ENCODE measurements around the gene PLA2G6.

The PLA2G6 gene, protein sequence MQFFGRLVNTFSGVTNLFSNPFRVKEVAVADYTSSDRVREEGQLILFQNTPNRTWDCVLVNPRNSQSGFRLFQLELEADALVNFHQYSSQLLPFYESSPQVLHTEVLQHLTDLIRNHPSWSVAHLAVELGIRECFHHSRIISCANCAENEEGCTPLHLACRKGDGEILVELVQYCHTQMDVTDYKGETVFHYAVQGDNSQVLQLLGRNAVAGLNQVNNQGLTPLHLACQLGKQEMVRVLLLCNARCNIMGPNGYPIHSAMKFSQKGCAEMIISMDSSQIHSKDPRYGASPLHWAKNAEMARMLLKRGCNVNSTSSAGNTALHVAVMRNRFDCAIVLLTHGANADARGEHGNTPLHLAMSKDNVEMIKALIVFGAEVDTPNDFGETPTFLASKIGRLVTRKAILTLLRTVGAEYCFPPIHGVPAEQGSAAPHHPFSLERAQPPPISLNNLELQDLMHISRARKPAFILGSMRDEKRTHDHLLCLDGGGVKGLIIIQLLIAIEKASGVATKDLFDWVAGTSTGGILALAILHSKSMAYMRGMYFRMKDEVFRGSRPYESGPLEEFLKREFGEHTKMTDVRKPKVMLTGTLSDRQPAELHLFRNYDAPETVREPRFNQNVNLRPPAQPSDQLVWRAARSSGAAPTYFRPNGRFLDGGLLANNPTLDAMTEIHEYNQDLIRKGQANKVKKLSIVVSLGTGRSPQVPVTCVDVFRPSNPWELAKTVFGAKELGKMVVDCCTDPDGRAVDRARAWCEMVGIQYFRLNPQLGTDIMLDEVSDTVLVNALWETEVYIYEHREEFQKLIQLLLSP

DNA sequence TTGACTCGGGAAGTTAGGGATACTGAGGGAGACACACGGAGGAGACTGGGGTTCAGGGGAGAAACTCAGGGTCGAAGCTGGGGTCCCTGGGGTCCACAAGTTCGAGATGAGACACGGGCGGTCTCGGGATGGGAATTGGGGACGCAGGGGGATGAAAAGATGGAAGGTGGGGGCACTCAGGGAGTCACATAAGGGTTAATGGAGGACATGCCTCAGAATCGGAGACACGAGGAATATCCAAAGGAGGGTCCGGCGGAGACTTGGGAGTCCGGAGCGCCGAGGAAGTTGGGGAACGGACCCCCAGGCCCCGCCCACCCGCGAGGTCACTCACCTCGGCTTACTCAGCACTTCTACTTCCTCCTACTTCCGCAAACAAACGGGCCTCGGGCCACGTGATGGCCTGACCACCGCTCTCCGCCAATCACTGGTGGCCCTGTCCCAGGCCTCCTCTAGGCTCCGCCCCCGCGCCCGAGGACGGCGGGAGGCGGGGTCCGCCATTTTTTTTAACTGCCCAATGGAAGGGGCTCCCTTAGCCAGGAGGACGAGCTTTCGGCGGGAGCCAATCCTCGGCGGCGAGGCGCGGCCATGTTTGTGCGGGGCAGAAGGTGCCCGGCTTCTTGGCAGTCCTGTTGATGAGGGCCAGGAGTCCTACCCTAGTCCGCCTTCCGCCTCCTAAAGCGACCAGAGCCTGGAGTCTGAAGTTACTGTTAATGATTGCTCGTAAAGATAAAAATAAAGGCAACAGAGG is at the start of gene PLA2G6:
Gene PLA2G6 (minus strand): TSS at position 378 of the 748 bp plus-strand sequence. CDS start 12,404 bp downstream, outside the sequence.
- TF ChIP-seq CTCF (IDR thresholded peaks at IDR 0.05; ENCODE audit: borderline replicate concordance, control extremely low read depth, extremely low read depth, insufficient read depth, missing control alignments) = no peak
- peak; percentile 98 for DNase-seq (ENCODE audit: low spot score)
- in situ Hi-C loops (cut with MboI; ENCODE audit: low sequenced_read_pairs, unreplicated experiment) = no loop called here

DNA sequence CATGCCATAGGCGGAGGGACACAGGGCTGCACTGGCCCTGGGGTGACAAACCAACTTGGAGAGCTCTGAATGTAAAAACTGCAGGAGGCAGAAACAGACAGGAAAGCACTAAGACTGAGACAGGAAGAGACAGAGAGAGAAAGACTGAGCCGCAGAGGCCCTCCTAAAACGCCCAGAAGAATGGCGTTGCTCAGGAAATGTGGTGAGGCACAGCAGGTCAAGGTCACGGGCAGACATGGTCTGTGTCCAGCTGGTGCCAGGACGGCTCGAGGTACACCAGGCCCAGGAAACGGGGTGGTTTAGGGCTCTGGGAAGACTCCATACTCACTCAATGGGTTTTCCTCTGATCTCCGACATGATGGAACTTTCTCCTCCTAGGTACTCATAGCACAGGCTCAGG is 49.3 kb upstream of the PLA2G6 start:
- no peak for DNase-seq (ENCODE audit: low spot score)
- in situ Hi-C loops (cut with MboI; ENCODE audit: low sequenced_read_pairs, unreplicated experiment) = no loop called here
- TF ChIP-seq CTCF (IDR thresholded peaks at IDR 0.05; ENCODE audit: borderline replicate concordance, control extremely low read depth, extremely low read depth, insufficient read depth, missing control alignments) = no peak

DNA sequence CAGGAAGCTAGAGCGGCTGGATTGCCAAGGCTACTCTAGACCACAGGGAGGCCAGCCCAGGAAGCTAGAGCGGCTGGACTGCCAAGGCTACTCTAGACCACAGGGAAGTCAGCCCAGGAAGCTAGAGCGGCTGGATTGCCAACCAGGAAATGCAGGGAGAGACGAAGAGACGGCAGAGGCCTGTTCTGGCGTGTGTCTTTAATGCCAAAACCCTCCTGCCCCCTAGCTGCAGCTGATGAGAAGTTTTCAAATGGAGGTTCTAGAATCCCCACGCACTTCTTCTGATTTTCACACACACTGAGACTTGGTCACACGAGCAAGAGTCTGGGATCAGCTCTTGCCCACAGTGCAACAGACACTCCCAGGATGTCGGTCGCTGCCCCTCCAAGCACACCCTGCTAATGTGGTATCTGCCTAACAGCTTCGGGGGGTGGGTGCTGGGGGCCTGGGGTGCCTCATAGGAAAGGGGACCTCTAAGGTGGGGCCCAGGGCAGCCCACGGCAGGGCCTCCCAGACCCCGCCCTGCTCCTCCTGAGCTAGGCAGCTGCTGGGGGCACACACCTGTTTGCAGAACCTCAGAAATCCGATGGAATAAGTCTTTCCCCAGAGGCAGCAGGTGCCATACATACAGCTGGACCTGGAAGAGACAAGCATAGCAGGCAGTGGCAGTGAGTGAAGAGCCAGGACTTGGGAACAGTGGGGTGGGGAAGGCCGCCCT is 48.6 kb upstream of the PLA2G6 start:
- in situ Hi-C loops (cut with MboI; ENCODE audit: low sequenced_read_pairs, unreplicated experiment) = no loop called here
- peak; percentile 79 for DNase-seq (ENCODE audit: low spot score)
- TF ChIP-seq CTCF (IDR thresholded peaks at IDR 0.05; ENCODE audit: borderline replicate concordance, control extremely low read depth, extremely low read depth, insufficient read depth, missing control alignments) = peak; percentile 35

GRCh38 chr22:38228873-38229740 is 47.5 kb upstream of the PLA2G6 start:
- DNase-seq (ENCODE audit: low spot score) = no peak
- in situ Hi-C loops (cut with MboI; ENCODE audit: low sequenced_read_pairs, unreplicated experiment) = loop anchor here (10.0 kb wide), 1 partner anchor 114 kb away; the partner anchor contains the start of gene BAIAP2L2

More at GRCh38 chr22:38228873-38229740, 47.5 kb upstream of the PLA2G6 start:
- TF ChIP-seq CTCF (IDR thresholded peaks at IDR 0.05; ENCODE audit: borderline replicate concordance, control extremely low read depth, extremely low read depth, insufficient read depth, missing control alignments) = no peak
